ENCODE results near the gene CD79A.
"Not testable (repeated sequence)": the region's sequence is repeated elsewhere in the genome, so short reads cannot be mapped to it uniquely, and the experiment has no call there.

The CD79A gene

DNA sequence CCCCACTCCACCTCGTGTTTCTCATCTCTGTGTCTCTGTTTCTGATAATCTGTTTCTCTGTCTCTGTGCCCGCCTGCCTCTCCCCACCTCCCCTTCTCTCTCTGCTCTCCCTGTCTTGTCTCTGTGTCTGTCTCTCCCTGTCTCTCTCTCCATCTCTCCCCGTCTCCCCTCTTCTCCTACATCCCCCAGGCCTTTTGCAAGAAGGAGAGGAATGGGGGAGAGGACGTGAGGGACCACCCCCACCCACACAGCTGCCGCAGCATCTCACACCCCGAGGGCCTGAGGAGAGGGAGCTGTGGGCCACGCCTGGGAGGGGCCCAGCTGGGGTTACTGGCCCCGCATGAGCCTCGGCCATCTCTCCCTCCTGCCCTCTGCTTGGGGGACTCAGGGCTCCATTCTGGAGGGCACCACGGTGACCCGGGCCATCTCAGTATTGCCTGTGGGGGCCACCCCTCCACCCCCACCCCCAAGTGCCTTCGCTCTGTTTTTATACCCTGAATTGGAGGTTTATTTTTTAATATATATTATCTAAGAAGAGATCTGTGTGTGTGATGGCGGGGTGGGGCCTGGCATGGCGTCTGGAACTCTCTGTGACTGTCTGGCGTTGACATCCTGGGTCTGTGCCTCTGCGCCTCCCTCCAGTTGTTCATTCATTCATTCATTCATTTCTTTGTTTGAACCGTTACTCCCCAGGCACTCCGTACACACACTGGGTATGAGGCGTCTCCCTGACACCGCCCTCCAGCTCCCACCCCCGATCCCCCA is 30.0 kb downstream of the CD79A start:
- no peak for DNase-seq

DNA sequence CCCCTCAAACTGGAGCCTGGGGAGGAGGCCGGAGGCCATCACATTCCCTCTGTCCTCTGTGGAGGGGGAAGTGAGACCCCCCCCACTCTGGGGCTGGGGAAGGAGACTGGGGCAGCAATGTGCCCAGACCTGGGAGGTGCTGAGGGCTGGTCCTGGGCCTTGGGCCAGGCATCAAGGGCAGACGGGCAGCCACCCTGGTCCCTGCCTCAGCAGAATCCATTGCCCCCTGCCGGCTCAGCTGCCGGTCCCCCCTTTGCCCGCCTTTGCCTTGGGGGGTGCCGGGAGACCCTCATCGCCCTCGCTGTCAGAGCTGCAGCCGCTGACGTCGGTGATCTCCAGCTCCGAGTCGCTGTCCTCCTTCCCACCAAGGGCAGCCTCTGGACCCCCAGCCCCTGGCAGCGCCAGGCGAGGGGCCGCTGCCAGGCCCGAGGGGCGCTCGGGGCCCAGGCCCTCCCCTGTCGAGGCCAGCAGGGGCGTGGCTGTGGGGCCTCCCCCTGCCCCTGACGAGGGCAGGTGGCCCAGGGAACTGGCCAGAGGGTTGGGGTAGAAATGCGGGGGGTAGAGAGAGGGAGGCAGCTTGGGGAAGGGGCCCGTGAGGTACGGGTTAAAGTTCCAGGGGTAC is 31.0 kb downstream of the CD79A start:
- DNase-seq = no peak

DNA sequence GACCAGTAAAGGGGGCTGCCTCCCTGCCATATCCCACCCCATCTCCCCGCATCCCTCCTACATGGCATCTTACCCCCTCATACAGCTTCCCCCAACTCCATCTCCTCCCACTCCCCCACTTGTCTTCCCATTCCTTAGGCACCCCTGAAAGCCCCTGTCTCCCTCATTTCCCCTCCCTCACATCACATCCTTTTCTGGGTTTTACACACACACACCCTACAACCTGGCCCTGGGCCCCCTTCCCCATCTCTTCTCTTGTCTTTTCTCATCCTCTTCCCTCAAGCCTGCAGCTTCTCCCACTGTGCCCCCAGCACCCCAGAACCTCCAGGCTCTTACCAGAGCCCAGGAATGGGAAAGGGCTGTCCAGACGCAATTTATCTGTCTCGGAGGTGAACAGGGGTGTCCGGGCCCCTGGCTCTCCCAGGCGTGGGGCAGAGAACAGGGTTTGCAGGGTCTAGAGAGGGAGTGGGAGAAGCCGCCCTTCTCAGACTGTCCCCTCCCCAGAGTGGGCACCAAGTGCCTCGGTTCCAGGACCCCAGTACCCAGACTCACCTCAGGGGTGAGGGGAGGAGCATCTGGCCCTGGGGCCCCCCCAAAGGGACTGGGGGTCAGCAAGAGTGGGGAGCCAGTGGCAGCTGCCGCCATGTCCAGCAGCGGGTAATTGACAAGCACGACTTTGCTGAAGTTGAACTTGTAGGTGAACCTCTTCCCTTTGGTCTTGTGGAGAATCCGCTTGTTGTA is 31.8 kb downstream of the CD79A start:
- no peak for DNase-seq

DNA sequence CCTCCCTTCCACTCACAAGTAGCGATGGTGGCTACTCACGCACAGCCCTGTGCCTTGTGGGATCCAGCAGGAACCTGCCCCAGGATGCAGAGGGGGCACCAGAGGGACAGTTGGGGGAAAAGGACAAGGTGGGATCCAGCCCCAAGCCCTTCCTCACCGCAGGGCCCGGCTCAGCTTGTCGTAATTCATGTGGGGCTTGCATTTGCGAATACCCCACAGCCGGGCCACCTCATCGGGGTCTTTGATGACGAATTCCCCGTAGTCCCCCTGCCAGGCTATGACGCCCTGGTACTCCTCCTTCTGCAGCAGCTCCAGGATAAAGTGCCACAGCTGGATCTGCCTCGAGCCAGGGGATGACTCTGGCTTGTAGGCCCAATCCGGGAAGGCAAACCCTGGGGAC is 32.6 kb downstream of the CD79A start:
- DNase-seq = no peak

DNA sequence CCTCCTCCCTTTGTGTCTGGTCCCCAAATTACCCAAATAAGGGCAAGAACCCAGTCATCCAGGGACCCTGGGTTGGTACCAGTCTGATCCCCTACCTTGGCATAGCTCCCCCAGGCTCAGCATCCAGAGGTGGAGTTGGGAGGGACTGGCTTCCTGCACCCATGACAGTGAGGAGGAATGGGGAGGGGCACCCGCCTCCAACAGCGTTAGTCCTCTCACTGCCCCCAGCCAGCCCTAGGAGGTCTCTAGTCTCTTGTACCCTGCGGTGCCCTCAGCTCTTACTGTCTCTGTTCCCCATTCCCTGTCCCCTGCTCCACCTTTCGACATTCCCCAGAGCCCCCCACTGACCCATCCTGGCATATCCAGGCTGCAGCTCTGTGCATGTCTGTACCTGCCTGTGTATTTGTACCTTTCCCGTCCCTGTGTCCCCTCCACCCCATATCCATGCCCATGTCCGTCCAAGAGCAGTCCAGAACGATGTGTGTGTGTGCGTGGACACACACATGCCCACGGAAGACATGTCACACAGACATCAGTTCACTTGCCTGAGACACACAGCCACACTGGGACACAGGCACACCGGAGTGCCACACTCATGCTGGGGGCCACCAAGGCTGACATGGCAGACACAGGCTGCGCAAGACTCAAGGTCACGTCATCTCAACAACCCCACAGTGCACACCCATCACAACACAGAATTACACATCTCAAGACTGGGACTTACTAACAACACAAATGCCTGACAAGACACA is 33.3 kb downstream of the CD79A start:
- DNase-seq = no peak

DNA sequence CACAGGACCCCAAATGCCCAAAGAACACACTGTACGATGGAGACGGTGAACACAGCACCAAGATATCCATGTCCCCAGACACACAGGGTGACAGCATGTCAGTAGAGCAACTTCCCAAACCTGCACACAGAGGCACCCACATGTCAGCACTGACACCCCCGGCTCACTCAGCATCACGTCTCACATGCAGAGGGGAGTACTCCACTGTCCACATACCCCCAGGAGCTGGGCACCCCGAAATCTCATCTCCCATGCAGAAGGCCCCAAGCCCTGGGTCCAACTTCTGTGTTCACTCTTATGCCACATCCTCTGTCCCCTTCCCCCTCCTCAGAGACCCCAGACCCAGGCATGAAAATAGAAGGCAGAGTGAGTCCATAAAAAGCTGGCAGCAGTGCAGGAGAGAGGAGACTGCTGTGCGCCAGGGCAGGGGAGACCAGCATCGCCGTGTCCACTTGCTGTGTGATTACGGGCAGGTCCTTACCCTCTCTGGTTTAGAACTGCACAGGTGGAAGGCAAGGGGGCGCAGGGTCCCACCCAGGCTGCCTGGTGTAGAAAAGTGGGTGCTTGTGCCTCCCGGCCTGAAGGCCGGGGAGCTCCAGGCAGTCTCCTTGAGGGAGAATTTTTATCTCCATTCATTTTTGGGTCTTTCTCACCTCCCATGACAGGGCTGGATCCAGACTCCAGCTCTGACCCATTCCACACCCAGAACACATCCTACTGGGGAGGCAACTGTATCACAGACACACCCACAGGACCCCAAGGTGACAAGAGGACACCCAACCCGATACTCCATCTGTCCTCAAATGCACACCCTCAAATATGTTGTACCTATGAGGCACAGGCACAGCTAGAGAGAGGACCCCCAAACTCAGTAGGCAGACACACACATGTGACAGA is 34.2 kb downstream of the CD79A start:
- no peak for DNase-seq

DNA sequence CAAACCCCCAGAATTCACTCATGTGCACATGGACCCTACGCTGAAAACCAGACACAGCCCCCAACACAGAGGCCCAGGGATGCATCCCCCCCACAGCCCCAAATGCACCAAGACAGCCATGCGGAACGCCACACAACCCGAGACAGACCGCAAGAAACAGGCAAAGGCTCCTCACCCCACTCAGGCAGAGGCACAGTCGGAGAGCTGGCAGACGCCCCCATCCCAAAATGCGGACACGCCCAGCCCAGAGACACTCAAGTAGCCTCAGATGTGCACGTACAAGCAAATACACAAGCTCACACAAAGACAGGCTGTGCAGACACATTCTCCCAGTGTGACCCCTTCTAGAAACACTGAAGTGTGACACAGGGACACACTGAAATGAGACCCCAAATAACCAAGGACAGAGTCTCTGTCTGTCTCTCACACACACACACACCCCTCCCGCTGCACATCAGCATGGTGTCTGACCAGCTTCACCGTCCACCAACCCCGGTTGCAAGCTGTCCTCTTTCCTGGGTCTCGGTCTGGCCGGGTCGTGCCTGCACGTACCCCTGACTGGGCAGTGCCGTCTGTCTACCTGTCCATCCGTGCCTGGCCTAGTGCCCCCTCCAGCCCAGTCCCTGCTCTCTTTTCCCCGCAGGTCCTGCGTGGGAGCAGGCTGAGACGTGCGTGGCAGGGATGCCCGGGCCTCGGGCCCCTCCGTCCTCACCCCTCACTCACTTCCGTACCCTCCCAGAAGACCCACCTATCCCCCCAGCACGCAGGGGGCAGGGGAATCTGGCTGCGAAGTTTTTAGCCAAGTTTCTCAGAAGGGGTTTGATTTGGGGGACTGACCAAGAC is 35.0 kb downstream of the CD79A start:
- DNase-seq = no peak

DNA sequence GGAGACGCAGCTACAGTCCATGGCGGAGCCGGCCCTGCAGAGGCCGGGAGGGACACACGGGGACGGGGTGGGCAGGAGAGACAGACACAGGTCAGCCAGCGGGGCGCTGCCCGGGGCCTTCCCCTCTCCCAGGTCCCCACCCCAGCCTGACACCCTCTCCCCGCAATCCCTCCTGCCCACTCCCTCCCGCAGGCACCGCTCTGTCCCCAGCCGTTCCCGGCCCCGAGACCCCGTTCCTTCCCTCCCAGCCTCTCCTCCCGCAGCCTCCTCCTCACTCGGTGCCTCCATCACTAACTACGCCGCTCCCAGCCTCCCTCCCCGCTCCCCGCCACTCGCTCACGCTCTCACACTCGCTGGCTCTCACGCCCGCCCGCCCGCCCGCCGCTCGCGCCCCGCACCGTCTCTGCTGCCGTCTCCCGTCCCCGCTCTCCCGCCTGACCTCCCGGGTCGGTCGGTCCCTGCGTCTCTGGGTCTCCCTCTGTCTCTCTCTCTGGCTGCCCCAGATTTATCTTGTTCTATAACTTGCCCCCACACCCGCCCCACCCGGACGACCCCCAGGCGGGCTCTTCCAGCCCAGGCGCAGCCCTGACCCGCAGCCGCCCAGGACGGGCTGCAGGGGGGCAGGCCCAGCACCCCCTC is 35.9 kb downstream of the CD79A start:
- no peak for DNase-seq

DNA sequence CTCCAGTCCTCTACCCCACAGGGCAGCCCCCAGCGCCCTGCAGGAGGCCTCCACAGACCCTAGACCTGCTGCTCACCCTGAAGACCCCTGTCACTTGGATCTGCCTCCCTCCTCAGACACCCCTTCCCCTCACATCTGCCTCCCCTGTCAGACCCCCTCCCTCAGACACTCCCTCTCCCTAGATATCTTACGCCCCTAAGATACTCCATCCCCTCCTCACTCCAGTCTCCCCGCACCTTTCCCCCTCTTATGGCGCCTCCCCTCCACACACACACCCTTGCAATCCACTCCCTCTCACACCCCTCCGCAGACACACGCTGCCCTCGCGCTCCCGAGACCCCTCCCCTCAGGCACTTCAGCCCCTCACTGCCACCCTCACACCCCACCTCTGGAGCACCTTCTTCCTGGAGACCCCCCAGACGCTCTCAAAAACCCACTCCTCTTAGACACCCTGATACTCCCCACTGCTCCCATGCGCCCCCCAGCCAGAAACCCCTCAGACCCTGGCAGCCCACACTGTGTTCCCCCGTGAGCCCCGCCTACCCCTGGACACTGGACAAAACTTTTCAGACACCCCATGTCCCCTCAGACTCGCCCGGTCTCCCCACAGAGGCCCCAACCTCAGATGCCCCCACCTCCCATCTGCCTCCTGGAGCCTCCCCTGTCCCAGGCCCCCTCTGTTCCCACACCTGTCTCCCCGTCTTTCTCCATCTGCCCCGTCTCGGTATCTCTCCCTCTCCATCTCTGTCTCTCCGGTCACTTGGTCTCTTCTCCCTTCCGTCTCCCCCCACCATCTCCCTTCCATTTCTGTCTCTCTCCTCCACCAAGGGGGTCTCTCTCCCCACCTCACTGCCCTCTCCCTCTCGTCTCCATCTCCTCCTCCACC is 36.7 kb downstream of the CD79A start:
- DNase-seq = no peak

DNA sequence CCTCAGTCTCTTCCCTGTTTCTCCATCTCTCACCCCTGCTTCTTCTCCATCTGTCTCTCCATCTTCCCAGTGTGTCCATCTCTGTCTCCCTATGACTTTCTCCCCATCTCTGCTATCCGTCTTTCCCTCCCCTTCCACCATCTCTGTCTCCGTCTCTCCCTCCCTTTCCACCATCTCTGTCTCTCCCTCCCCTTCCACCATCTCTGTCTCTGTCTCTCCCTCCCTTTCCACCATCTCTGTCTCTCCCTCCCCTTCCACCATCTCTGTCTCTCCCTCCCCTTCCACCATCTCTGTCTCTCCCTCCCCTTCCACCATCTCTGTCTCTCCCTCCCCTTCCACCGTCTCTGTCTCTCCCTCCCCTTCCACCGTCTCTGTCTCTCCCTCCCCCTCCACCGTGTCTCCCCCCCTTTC is 37.4 kb downstream of the CD79A start:
- not testable (repeated sequence) for DNase-seq

DNA sequence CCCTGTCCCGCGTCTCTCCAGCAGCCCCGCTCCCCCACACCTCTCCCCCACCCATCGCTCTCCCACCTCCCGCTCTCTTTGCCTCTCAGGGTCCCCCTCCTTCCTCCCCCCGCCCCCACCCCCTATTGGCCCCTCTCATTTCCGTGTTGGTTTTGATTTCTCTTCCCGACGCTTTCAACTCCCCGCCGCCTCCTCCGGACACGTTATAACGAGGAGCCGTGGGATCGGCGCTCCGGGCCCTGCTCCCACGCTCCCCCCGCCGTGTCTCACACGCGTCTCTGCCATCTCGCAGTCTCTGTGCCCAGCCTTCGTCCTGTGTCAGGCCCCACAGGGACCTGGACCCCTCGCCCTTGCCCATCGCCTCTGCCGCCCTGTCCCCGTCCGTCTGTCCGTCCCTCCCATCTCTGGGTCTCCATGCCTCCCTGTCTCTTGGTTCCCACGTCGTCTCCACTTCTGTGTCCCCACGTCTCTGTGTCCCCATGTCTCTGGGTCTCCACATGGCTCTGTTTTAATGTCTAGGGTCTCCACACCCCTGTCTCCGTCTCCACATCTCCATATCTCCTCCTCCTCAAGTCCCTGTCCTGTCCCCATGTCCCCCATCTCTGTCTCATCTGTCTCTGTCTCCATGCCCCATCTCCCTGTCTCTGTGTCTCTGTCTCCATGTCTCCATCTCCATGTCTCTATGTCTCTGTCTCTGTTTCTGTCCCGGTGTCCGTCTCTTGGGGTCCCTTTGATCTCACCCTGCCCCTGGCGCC is 38.1 kb downstream of the CD79A start:
- DNase-seq = no peak

DNA sequence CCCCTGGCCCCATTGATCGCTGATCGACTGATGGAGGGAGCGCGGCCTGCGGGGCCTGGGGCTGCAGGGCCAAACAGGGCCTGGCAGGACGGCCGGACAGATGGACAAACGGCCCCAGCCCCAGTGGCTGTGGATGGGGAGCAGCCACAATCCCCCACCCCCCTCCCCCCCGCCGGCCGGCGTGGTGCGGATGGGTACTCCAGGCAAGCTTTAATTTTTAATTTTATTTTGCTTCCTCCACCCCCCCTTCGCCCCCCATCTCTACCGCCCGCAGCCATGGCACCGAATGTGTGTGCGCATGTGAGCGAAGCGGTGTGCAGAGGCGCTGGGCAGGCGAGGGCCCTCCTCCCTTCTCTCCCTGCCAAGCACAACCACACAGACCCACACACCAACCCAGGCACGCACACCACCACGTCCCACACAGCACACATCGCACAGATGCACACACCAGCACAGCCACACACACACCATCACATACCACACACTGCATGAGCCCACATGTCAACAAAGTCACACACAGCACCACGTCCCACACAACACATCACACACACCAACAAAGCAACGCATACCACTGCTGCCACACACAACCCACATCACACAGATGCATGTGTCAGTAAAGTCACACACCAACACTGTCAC is 38.8 kb downstream of the CD79A start:
- no peak for DNase-seq

DNA sequence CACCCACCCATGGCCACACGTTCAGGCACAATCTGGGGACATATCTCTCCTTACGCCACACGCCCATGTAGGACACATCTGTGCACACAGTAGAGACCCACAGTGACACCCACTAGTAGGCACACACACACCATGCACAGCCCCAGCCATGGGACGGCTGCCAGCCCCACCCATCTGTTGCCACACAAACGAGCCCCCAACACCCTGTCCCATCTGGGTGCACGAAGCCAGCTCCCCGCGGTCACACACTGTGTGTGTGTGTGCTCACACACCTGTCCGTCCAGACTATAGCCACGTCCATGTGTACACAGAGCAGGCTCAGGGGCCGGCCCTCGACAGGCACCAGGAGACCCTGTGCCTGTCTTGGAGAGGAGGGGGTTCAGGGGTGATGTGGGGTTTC is 40.6 kb downstream of the CD79A start:
- no peak for DNase-seq

DNA sequence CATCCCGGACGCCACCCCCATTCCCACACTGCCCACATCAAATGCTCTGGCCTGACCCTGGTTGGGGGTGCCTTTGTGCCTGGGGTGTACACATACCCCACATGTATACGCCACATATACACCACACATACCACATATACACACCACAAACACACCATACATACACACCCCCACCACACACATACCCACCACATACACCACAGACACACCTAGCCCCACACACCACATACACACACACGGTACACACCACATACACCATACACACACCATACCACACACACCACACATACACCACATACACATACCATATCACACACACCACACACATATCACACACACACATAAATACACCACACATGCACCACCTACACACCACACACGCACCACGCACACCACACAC is 41.0 kb downstream of the CD79A start:
- DNase-seq = no peak

DNA sequence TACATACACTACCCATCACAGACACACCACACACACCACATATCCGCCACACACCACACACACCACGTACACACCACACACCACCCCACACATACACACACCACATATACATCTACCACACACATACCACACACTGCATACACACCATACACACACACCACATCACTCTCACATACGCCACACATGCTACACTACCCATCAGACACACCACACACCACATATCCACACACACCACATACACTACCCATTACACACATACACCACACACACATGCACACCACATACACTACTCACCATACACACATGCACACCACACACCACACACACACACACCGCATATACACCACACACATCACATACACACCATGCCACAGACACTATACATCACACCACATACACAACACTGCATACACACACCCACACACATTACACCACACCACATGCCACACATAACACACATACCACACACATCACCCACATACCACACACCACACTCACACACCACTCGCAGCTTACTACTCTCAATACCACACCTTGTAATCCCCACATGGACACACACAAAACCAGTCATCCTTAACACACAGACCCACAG is 41.7 kb downstream of the CD79A start:
- DNase-seq = no peak

DNA sequence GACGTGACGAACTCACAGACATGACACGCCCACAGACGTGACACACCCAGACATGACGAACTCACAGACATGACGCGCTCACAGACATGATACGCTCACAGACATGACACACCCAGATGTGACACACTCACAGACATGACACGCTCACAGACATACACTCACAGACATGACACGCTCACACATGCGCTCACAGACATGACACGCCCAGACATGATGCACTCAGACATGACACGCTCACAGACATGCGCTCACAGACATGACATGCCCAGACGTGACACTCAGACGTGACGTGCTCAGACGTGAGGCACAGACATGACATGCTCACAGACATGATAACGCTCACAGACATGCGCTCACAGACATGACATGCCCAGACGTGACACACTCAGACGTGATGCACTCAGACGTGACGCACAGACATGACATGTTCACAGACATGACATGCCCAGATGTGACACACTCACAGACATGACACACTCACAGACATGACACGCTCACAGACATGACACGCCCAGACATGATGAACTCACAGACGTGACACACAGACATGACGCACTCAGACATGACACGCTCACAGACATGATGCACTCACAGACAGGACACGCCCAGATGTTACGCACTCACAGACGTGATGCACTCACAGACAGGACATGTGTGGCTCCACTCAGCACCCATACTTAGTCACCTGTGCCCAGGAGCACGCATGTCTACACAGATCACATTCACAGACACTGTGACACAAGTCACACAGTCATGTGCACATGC is 43.1 kb downstream of the CD79A start:
- no peak for DNase-seq

Measured in activated gamma-delta T cell (primary cell).